Mesenchymal stem cell (in vitro differentiated cells and primary cell): ENCODE measurements around the gene SLC25A17.
"Not testable (repeated sequence)": the region's sequence is repeated elsewhere in the genome, so short reads cannot be mapped to it uniquely, and the experiment has no call there.

Source experiments
- DNase-seq: peaks from one replicate; pipeline ENCODE4 v3.0.0-alpha.2; 2013
- H2AFZ ChIP-seq: one replicate; pipeline ENCODE4 v1.6.1; 2013; ENCODE audit warnings: low read depth, mild to moderate bottlenecking, control low read depth, inconsistent platforms, low read length, moderate library complexity
- H2AK5ac ChIP-seq: 2 replicates; pipeline ENCODE4 v1.6.1; 2013; ENCODE audit warnings: low read length, moderate library complexity, mild to moderate bottlenecking, inconsistent platforms; ENCODE audit not compliant: severe bottlenecking
- H2BK120ac ChIP-seq: one replicate; pipeline ENCODE4 v1.6.1; 2013; ENCODE audit warnings: low read depth, mild to moderate bottlenecking, inconsistent platforms, low read length, moderate library complexity
- H2BK12ac ChIP-seq, 2 experiments: one replicate each; pipeline ENCODE4 v1.6.1; 2013; ENCODE audit warnings: inconsistent platforms in 2 of 2, low read length in 2 of 2, mild to moderate bottlenecking in 2 of 2, moderate library complexity in 2 of 2, control low read depth in 1 of 2
- H2BK15ac ChIP-seq: one replicate; pipeline ENCODE4 v1.6.1; 2013; ENCODE audit warnings: mild to moderate bottlenecking, low read depth, inconsistent platforms; ENCODE audit not compliant: poor library complexity, severe bottlenecking
- H2BK5ac ChIP-seq: 2 replicates; pipeline ENCODE4 v1.6.1; 2013; ENCODE audit warnings: low read depth, mild to moderate bottlenecking, low read length, control low read depth, inconsistent platforms; ENCODE audit not compliant: poor library complexity, severe bottlenecking
- H3K14ac ChIP-seq, 2 experiments: one replicate each; pipeline ENCODE4 v1.6.1; 2013; ENCODE audit warnings: inconsistent platforms in 2 of 2, low read length in 2 of 2, control low read depth in 1 of 2, mild to moderate bottlenecking in 1 of 2, moderate library complexity in 1 of 2
- H3K18ac ChIP-seq, 2 experiments: one replicate each; pipeline ENCODE4 v1.6.1; 2013; ENCODE audit warnings: inconsistent platforms in 2 of 2, low read length in 2 of 2, control low read depth in 1 of 2, low read depth in 1 of 2, mild to moderate bottlenecking in 1 of 2
- H3K23ac ChIP-seq, 2 experiments: one replicate each; pipeline ENCODE4 v1.6.1; 2013; ENCODE audit warnings: inconsistent platforms in 2 of 2, low read length in 2 of 2, mild to moderate bottlenecking in 2 of 2, moderate library complexity in 2 of 2, control low read depth in 1 of 2
- H3K27ac ChIP-seq: 2 replicates; pipeline ENCODE4 v1.5.1; 2013; ENCODE audit warnings: mild to moderate bottlenecking, moderate library complexity, low read length, control low read depth, inconsistent platforms; ENCODE audit not compliant: poor library complexity, severe bottlenecking
- H3K27me3 ChIP-seq, 2 experiments: 2 replicates each; pipeline versions ENCODE4 v1.6.1 to v1.7.0; 2013; ENCODE audit warnings: low read length in 2 of 2, mild to moderate bottlenecking in 2 of 2, moderate library complexity in 2 of 2, control low read depth in 1 of 2, inconsistent platforms in 1 of 2; ENCODE audit not compliant: control insufficient read depth in 1 of 2, insufficient read depth in 1 of 2
- H3K36me3 ChIP-seq, 2 experiments: 2 replicates each; pipeline versions ENCODE4 v1.6.1 to v1.7.0; 2013; ENCODE audit warnings: low read length in 2 of 2, control low read depth in 1 of 2, inconsistent platforms in 1 of 2, low read depth in 1 of 2, mild to moderate bottlenecking in 1 of 2; ENCODE audit not compliant: insufficient read depth in 2 of 2, control insufficient read depth in 1 of 2
- H3K4ac ChIP-seq, 2 experiments: one replicate each; pipeline ENCODE4 v1.6.1; 2013; ENCODE audit warnings: inconsistent platforms in 2 of 2, low read length in 2 of 2, mild to moderate bottlenecking in 2 of 2, moderate library complexity in 2 of 2, control low read depth in 1 of 2, low read depth in 1 of 2
- H3K4me1 ChIP-seq: 2 replicates; pipeline ENCODE4 v1.6.1; 2013; ENCODE audit warnings: low read depth, low read length, control low read depth; ENCODE audit not compliant: control insufficient read depth, insufficient read depth
- H3K4me2 ChIP-seq: 2 replicates; pipeline ENCODE4 v1.6.1; 2013; ENCODE audit warnings: low read length, mild to moderate bottlenecking, inconsistent platforms; ENCODE audit not compliant: poor library complexity, severe bottlenecking
- H3K4me3 ChIP-seq, 2 experiments: 2 replicates each; pipeline versions ENCODE4 v1.5.1 to v1.7.0; 2013; ENCODE audit warnings: low read length in 2 of 2, mild to moderate bottlenecking in 2 of 2, control low read depth in 1 of 2, low read depth in 1 of 2; ENCODE audit not compliant: insufficient read depth in 1 of 2
- H3K79me1 ChIP-seq: replicated peaks from 2 replicates; pipeline ENCODE4 v1.6.1; 2013; ENCODE audit warnings: mild to moderate bottlenecking, control low read depth, low read length, inconsistent platforms; ENCODE audit not compliant: poor library complexity, severe bottlenecking
- H3K9ac ChIP-seq: 2 replicates; pipeline ENCODE4 v1.7.0; 2013; ENCODE audit warnings: mild to moderate bottlenecking, low read length, moderate library complexity
- H3K9me3 ChIP-seq: 2 replicates; pipeline ENCODE4 v1.7.0; 2013; ENCODE audit warnings: mild to moderate bottlenecking, low read length; ENCODE audit not compliant: control insufficient read depth
- H4K8ac ChIP-seq: one replicate; pipeline ENCODE4 v1.6.1; 2013; ENCODE audit warnings: inconsistent platforms, mild to moderate bottlenecking, low read length, moderate library complexity
- H4K91ac ChIP-seq: one replicate; pipeline ENCODE4 v1.6.1; 2013; ENCODE audit warnings: mild to moderate bottlenecking, low read length, inconsistent platforms
- WGBS: methylation state at CpG from one replicate; pipeline ENCODE4 v1.1.7; 2013; ENCODE audit warnings: mixed read lengths; 5-methylcytosine and 5-hydroxymethylcytosine counted together

SLC25A17 gene

GRCh38 chr22:40791241-40791640, 27.9 kb downstream of the SLC25A17 start:
- Histone ChIP-seq H3K23ac (no peak overlapping the region), H3K4me2 (no peak overlapping the region), H2AFZ (no peak overlapping the region), H3K14ac (no peak overlapping the region), H2AK5ac (no peak overlapping the region), H4K91ac (no peak overlapping the region), H3K4ac (no peak overlapping the region), H3K4me1 (no peaks in the 10 kb centered on the region), H4K8ac (no peak overlapping the region), H2BK120ac (no peak overlapping the region), H3K4me3 (no peak overlapping the region), H3K27ac (no peak overlapping the region), H3K9me3 (no peaks in the 10 kb centered on the region), H3K27me3 (no peaks in the 10 kb centered on the region), H3K36me3 (peaks cover 4 to 62% of the 10 kb centered on the region in 2 experiments), H2BK15ac (no peak overlapping the region), H3K18ac (no peak overlapping the region), H2BK12ac (no peak overlapping the region), H3K9ac (no peak overlapping the region), H2BK5ac (no peak overlapping the region), H3K79me1 (peaks cover 4% of the 10 kb centered on the region)
- no peak for DNase-seq

DNA sequence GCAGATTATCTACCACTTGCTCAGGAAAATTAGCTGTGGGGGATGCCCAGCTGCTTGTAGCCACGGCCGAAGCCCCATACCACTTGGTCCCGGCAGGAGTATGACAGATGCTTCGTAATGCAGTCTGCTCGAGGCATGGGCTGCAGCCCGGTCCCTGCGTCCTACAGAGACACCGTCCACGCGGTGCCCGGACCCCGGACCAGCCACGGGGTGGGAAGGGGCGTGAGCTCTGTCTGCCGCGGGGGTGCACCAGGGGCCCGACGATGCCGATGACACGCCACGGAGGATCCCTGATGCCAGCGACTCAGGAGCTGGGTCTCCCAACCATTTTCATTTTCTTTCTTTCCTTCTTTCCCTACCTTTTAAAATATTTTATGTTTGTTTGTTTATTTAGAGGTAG, 30.0 kb downstream of the SLC25A17 start:
- no peak for DNase-seq
- Histone ChIP-seq H3K4me2 (no peak overlapping the region), H3K36me3 (peaks cover 4 to 70% of the 10 kb centered on the region in 2 experiments), H3K23ac (no peak overlapping the region), H3K79me1 (peaks cover 7% of the 10 kb centered on the region), H3K27ac (no peak overlapping the region), H2BK15ac (no peak overlapping the region), H3K27me3 (no peaks in the 10 kb centered on the region), H3K4ac (no peak overlapping the region), H4K8ac (no peak overlapping the region), H3K18ac (no peak overlapping the region), H3K4me1 (no peaks in the 10 kb centered on the region), H3K14ac (no peak overlapping the region), H2BK5ac (no peak overlapping the region), H4K91ac (no peak overlapping the region), H2AFZ (no peak overlapping the region), H2BK12ac (no peak overlapping the region), H3K9ac (no peak overlapping the region), H3K4me3 (no peak overlapping the region), H2AK5ac (no peak overlapping the region), H3K9me3 (no peaks in the 10 kb centered on the region), H2BK120ac (no peak overlapping the region)
- 96% methylated on average over 16 of the region's 22 CpGs for WGBS

- Histone ChIP-seq H2BK5ac (no peak overlapping the region), H3K18ac (no peak overlapping the region), H4K91ac (no peak overlapping the region), H3K36me3 (peaks cover 3 to 47% of the 10 kb centered on the region in 2 experiments), H3K27ac (no peak overlapping the region), H2BK12ac (no peak overlapping the region), H3K9ac (no peak overlapping the region), H3K14ac (no peak overlapping the region), H3K27me3 (no peaks in the 10 kb centered on the region), H2AFZ (no peak overlapping the region), H3K79me1 (peaks cover 7% of the 10 kb centered on the region), H2BK15ac (no peak overlapping the region), H3K4me2 (no peak overlapping the region), H3K4me1 (no peaks in the 10 kb centered on the region), H4K8ac (no peak overlapping the region), H3K4me3 (no peak overlapping the region), H3K23ac (no peak overlapping the region), H2BK120ac (no peak overlapping the region), H2AK5ac (no peak overlapping the region), H3K9me3 (no peaks in the 10 kb centered on the region), H3K4ac (no peak overlapping the region)
- WGBS = 88% methylated on average over 1 of the region's 3 CpGs
- no peak for DNase-seq
Observed at GRCh38 chr22:40782521-40782920, 36.6 kb downstream of the SLC25A17 start.

- H3K4me1 ChIP-seq, H3K27ac ChIP-seq, H2AFZ ChIP-seq, H3K23ac ChIP-seq, H4K8ac ChIP-seq, H3K79me1 ChIP-seq, DNase-seq, H2BK5ac ChIP-seq, H2AK5ac ChIP-seq, H3K4ac ChIP-seq, H3K4me3 ChIP-seq, H2BK12ac ChIP-seq, H3K18ac ChIP-seq, H4K91ac ChIP-seq, H2BK15ac ChIP-seq, H3K9me3 ChIP-seq, H3K4me2 ChIP-seq, H3K14ac ChIP-seq, H2BK120ac ChIP-seq, H3K9ac ChIP-seq, H3K27me3 ChIP-seq: not testable (repeated sequence)
- WGBS = 95% methylated on average over 14 of the region's 14 CpGs
- H3K36me3 ChIP-seq = peaks cover 6 to 45% of the 10 kb centered on the region in 2 experiments
Observed at GRCh38 chr22:40781749-40782148, 37.4 kb downstream of the SLC25A17 start.
